Fibroblast of skin of right biceps (primary cell): ENCODE data around the gene C2CD4D.
A peak's percentile ranks its signal among the peaks of the same experiment; 100 is the strongest.
"Not testable (repeated sequence)": the region's sequence is repeated elsewhere in the genome, so short reads cannot be mapped to it uniquely, and the experiment has no call there.

ENCODE experiments used
- DNase-seq: peaks from one replicate; pipeline ENCODE4 v3.0.0-alpha.2; 2013

The C2CD4D gene

DNA sequence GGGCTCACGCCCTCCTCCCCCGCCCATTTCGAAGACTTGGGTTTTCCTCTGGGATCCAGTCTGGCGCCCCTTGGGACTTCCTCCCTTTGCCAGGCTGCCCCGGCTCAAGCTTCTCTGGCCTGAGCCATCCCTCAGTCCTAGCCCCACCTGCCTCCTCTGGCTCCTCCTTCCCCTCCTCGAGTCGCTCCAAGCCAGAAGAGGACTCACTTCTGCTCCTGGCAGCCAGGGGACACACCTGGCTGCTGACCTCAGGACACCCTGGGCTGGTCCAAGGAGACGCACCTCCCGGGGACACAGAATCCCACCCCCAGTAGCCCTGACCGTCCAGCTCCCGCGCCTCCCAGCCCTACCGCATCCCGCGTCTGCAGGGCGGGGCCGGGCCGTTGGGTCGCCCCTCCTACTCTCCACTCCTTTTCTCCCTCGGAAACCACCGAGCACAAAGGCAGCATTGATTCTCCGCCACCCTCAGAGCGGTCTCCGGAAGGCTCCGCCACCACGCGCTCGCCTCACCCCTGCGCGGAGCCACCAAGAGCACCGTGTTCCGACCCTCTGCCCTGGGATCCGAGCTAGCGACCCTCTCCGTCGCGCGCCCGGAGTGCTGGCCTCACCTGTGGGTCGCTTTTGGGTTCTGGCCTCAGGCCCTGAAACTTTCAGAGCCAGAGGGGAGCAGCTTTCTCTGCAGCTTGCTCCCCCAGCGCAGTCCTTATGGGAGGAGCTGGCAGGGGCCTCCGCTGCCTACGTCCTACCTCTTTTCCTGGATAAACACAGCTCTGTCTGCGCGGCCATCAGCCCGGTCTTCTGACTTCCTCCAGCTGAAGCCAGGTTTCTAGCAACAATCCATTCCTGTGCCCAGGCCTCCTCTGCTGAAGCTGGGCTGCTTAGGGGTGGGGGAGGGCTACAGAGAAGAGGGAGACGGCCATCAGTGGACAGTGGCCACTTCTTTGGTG lies at the start of gene C2CD4D:
C2CD4D (minus strand) TSS at position 364 of the 947 bp plus-strand sequence. CDS start 831 bp downstream, outside the sequence.
- DNase-seq = no peak

DNA sequence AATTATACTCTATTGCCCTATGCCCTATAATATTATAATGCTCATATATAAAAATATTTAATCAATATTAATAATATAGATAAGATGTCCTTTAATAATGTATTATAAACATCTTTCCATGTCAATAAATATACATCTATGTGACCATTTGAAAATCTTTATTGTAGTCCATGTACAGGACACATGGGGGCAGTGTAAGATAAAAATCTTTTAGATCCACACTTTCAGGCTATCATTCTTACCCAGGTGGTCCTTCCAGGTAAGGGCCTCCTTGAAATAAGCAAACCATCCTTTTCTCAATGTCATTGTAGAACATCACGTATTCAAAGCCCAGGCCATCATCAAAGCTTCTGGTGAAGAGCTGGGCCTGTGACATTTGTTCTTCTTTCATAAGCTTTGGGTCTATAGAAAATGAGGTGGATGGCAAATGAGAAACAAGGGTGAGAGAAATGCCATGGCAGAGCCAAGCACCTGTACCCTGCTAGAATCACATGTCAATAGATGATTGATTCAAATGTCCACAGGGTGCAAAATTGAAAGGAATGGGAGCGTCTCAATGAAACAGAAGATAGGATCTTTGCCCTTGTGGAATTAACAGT lies 49.5 kb upstream of the C2CD4D start:
- DNase-seq = no peak

DNA sequence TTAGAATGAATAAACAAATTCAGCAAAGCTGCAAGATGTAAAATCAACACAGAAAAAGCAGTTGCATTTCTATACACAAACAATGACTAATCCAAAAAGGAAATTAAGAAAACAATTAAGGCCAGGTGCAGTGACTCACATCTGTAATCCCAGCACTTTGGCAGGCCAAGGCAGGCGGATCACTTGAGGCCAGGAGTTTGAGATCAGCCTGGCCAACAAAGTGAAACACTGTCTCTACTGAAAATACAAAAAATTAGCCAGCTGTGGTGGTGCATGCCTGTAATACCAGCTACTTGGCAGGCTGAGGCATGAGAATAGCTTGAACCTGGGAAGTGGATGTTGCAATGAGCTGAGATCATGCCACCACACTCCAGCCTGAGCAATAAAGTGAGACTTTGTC lies 47.4 kb upstream of the C2CD4D start:
- no peak for DNase-seq

DNA sequence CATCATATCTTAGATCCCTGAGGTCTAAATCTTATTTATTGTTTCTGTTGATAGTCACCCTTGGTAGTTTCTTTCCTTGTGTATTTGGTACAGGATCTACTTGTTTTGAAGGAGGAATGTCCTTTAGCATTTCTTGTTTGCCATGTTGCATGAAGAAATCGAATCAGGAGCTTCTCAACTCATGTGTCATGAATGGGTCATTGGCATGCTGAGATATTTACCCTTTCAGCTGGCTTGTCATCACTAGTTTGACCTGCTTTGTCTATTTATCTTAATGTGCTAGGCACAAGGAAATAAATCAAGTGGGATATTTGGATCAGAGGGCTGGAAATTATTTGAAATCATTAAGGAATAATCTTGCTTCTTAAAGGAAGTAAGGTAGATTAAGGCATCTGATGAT lies 45.9 kb upstream of the C2CD4D start:
- DNase-seq = no peak

DNA sequence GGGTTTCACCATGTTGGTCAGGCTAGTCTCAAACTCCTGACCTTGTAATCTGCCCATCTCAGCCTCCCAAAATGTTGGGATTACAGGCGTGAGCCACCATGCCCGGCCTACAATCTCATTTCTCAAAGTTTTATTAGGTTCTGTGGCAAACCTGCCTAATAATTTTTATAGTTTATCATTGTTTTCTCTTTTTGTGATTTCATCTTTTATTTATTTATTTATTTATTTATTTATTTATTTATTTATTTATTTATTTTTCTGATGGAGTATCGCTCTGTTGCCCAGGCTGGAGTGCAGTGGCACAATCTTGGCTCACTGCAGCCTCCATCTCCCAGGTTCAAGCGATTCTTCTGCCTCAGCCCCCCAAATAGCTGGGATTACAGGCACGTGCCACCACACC lies 45.3 kb upstream of the C2CD4D start:
- DNase-seq = not testable (repeated sequence)

DNA sequence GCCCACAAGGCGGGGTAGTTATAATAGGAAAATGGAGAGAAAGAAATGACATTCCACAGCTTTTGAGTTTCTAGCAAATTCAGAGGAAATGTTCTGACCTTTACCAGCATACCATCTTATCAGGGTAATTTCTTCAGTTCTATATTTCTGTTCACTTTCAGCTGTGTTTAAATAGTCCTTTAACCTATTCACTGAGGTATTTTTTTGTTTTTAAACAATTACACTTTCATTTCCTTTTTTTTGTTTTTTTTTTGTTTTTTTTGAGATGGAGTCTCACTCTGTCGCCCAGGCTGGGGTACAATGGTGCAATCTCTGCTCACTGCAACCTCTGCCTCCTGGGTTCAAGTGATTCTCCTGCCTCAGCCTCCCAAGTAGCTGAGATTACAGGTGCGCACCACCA lies 44.8 kb upstream of the C2CD4D start:
- not testable (repeated sequence) for DNase-seq

DNA sequence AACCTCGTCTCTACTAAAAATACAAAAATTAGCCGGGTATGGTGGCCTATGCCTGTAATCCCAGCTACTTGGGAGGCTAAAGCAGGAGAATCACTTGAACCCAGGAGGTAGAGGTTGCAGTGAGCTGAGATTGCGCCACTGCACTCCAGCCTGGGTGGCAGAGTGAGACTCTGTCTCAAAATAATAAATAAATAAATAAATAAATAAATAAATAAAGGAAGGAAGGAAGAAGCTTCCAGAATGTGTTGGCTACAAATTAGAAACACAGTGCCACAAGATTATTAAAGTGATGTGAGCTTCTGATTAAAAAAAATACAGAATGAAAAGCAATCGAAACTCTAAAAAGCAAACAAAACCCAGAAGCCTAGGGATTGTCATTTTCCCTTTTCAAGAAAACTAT lies 44.3 kb upstream of the C2CD4D start:
- not testable (repeated sequence) for DNase-seq

DNA sequence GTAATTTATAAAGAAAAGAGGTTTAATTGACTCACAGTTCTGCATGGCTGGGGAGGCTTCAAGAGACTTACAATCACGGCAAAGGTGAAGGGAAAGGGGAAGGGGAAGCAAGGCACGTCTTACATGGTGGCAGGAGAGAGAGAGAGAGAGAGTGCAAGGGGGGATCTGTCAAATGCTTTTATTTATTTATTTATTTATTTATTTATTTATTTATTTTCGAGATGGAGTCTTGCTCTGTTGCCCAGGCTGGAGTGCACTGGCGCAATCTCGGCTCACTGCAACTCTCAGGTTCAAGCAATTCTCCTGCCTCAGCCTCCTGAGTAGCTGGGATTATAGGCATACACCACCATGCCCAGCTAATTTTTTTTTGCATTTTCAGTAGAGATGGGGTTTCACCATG lies 43.3 kb upstream of the C2CD4D start:
- not testable (repeated sequence) for DNase-seq

DNA sequence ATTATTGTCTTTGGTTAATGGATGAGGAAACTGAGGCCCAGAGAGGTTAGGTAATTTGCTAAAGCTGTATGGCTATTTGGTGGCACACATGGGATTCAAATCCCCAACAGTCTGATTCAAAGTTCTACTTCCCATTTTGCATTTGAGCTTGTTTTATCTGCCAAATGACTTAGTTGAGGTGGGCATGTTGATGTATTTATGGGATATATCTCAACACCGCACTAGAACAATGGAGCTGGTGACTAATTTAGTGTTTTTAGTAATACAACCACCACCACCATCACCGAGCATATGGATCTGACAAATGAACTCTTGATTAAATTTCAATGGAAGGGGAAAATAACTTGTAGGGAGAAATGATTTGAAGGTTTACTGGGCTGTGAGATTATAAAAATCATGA lies 42.8 kb upstream of the C2CD4D start:
- no peak for DNase-seq

DNA sequence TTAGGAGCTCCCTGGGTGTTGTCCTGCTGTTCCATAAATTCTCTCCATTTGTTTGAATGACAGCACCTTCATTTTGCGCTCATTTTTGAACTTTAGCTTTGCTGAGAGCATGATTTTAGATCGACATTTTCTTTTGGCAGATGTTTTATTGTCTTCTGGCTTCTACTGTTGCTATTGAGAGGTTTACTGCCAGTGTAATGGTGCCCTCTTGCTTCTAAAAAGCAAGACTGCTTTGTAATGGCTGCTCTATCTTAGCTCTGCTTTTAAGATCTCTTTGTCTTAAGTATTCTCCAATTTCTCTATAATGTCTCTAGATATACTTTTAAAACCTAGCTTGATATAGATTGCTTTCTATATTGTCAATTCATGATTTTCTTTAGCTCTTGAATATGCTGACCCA lies 41.9 kb upstream of the C2CD4D start:
- DNase-seq = no peak

DNA sequence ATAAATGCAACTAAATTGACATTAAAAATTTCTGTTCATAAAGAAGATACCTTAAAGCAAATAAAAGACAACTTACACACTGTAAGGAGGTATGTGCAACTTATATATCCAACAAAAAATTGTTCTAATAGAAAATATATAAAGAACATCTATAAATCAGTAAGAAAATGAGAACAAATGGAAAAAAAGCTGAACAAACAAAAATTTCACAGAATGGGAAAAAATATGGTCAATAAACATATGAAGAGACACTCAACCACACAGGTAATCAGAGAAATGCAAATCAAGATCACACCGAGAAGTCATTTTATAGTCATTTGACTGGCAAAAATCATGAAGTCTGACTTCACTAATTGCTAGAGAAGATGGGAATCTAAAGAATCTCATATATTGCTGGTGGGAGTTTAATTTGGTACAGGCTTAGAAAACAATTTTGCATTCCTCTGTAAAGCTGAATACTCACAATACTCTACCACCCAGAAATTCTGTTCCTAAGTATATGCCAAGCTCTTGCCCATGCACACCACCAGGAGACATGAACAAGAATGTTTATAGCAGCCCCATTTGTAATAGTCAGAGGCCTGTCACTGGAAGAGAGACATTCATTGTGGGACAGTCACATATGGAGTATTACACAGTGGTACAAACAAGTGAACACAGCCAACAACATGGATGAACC lies 35.9 kb upstream of the C2CD4D start:
- DNase-seq = no peak

DNA sequence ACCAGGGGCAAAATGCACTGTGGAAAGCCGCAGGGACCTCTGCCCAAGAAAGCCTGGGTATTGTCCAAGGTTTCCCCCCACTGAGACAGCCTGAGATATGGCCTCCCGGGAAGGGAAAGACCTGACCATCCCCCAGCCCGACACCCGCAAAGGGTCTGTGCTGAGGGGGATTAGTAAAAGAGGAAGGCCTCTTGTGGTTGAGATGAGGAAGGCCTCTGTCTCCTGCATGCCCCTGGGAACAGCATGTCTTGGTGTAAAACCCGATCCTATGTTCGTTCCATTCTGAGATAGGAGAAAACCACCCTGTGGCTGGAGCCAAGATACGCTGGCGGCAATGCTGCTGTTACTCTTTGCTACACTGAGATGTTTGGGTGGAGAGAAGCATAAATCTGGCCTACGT lies 33.2 kb upstream of the C2CD4D start:
- DNase-seq = not testable (repeated sequence)

DNA sequence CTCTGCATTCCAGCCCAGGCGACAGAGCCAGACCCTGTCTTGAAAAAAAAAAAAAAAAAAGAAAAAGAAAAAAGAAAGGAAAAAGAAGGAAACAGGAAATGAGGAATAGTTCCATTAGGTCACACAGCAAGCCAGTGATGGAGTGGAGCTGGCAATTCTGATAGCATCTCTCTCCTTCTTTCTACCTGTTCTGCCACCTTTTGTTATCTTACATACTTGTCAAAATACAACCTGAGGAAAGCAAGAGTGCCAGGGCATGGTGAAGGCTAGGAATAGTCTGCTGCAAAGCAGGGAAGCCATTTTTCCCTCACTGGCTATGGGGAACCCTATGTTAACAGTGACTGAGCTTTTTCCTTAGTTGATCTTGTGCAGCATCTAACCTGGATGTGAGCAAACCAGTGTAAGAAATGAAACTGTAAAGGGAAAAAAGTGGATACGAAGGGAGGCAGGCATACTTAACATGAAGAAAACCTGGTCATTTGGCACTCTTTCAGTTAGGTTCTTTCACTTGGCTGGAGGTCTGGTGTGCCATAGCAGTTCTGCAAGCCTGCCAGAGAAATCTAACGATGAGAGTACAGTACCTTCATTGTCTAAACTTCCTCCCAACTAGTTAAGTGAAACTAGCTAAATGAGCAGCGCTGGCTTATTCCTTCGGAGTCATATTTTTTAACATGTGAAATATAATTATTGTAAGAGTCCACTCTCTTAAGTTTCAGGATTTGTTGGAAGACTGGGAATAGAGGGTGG lies 31.8 kb upstream of the C2CD4D start:
- no peak for DNase-seq

DNA sequence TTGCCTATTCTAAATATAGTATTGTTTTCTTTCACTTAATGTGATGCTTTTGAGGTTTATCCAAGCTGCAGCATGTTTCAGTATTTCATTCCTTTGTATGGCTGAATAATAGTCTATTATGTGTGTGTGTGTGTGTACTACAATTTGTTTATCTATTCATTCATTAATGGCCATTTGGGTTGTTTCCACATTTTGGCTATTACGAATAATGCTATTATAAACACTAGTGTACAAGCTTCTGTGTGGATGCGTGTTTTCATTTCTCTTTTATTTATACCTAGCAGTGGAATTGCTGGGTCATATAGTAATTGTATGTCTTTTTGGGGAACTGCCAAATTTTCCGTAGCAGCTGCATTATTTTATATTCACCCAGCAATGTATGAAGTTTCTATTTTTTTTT lies 28.9 kb upstream of the C2CD4D start:
- DNase-seq = no peak

DNA sequence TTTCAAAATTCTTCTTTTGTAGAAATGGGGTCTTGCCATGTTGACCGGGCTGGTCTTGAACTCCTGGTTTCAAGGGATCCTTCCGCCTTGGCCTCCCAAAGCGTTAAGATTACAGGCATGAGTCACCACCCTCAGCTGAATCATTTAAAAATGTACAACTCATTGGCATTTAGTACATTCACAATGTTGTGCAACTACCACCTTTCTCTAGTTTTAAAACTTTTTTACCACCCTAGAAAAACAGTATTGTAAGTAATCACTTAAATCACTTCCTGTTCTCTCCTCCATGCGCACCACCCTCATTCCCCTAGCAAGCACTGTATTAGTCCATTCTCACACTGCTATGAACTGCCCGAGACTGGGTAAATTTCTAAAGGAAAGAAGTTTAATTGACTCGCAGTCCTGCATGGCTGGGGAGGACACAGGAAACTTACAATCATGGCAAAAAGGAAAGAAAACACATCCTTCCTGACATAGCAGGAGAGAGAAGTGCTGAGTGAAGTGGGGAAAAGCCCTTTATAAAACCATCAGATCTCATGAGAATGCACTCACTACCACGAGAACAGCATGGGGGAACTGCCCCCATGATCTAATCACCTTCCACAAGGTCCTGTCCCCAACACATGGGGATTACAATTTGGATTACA lies 28.3 kb upstream of the C2CD4D start:
- DNase-seq = peak; percentile 64

DNA sequence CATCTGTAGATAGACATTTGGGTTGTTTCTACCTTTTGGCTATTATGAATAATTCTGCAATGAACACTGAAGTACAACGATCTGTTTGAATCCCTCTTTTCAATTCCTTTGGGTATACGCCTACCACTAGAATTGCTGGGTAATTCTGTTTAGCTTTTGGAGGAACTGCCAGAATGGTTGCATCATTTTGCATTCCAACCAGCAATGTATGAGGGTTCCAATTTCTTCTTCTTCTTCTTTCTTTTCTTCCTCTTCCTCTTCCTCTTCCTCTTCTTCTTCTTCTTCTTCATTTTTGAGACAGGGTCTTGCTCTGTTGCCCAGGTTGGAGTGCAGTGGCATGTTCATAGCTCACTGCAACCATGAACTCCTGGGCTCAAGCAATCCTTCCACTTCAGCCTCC lies 27.7 kb upstream of the C2CD4D start:
- no peak for DNase-seq

DNA sequence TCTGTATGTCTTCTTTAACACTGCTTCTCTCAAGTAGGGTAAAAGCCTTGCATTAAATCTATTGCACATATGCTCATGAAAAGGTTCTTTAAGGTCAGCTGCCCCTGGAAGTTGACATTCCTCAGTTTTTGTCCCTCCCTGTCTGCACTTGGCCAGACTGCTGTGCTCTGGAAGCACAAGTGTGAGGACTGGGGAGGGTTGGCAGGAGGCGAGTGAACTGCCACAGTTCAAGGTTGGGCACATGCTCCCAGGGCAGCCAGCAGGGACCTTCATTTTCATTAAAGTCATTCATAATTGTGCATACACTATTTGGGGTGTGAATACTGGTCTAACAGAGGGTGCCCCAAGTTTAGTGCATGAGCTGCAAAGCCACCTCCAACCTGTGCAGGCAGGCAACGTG lies 24.8 kb upstream of the C2CD4D start:
- DNase-seq = no peak

DNA sequence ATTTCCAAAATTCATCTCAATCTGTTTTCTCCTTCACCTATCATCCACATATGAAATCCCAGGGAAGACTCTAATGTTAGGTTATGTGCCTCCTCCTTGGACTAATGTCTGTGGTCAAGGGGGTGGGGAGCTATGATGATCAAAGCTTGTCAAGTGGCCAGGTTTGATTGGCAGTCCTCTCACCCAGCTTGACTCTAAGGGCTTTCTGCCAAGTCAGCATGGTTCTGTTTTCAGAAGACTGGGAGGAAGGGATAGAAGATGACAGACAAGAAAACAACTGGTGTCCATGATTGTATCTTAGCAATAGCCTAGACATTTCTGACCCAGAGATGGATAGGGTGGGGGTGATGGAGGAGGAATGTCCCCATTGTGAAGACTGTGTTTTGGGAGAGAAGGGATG lies 23.0 kb upstream of the C2CD4D start:
- DNase-seq = no peak

DNA sequence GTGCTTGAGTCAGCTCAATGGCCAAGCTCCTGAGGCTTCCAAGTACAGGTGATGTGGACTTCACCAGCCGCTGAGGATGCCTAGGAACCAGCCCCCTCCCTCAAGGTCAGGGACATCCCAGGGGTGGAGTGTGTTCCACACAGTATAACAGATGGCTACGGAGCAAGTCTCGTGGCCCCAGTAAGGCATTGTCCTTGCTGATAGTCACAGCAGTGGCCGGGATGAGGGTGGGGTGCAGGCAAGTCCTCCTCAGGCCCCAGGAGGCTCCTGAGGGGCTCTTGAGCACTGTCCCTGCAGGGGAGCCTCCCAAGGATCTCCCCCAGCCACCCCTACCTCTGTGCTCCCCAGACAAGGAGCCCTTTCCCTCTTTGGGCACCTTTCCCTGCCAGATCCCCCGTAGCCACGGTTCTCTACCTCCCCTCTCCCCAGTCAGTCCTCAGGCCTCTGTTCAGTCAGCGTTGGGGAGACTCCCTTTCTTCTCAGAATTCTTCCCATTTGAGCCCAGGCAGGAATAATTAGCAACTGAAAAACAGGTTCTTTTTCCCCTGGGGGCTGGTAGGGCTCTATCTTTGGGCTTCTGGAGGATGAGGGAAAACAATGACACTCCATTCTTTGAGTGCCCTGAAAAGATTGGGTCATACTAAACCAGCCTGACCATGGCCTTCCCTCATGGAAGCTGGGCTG lies 21.0 kb upstream of the C2CD4D start:
- DNase-seq = no peak

DNA sequence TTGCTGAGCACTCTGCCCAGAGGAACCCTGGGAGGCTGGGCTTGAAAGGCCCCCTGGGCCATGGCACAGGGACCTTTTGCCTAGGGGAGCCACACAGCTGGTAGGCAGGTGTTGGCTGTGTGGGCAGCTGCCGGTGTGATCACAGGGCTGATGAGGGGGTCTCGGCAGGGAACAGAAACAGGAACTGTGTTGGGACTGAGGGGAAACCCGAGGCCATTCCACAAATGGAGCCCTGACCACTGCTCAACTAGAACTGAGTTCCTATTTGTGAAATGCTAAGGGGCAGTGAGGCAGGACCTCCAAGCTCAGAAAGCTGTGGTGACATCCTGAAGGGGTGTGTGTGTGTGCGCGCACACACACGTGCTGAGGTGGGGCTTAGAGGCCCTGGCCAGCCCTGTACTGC lies 20.3 kb upstream of the C2CD4D start:
- no peak for DNase-seq

DNA sequence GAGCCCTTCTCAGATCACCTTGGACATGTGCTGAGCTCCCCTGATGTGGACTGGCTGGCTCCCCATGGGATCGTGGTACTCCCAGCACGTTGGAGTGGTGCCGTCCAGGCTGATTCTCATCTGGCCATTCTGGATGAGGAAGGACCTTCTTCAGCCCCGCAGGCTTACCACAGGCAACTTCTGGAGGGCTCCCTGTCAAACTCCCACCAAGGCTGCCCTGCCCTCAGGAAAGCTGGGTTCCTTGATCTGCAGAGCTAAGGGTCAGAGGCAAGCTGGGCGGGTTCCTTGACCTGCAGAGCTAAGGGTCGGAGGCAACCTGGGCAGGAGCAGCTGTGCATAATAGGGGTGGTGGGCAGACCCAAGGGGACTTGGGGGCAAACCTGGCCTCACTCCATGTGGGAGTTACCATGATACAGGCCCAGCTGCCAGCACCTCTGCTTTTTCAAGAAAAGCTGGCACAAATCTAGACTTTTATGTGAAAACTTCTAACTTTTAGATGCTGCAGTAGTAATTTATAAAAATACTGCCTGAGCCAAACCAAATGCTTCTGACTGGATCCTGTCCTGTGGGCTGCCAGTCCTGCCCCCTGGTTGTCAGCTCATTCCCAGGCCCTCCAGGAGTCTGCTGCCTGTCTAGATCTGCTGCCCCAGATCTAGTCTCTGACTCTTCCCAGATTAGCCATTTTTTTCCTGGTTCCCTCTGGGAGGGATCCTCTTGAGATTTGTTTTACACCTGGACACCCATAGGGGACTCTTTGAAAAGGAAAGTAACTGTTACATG lies 19.5 kb upstream of the C2CD4D start:
- no peak for DNase-seq
